ENCODE results near the gene ASCC2.

DNA sequence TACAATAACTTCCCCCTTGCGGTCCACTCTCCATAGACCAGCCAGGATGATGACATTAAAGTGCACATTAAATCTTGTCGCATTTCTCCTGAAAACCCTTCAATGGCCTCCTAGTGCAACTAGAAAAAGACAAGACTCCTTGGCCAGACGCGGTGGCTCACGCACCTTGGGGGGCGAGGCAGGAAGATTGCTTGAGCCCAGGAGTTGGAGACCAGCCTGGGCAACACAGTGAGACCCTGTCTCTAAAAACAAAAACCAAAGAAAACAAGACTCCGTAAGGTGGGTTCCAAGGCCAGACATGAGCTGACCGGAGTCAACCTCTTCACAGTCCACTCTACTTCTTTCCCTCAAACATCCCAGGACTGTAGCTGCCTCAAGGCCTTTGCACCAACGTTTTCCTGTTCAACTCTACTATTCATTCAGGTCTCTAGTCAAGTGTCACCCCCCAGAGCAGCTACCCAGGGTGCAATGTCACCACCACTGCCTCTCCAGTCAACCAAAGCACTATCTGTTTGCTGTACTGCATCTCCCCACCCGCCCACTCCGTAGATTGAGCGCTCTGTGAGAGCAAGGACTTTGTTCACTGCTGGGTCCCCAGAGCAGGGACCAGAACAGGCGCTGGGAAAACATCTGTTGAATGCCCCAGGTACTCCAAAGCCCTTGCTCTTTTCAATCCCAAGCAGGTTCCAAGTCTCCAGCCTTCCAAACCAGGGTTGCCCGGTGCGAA, 72.0 kb downstream of the ASCC2 start:
- TF ChIP-seq REST (IDR thresholded peaks at IDR 0.05) (no peak), JUND (IDR thresholded peaks at IDR 0.05) (no peak), EGR1 (IDR thresholded peaks at IDR 0.05; ENCODE audit: low read depth in 2 of 2) (no peak)
- TF ChIP-seq, protein P1, sequence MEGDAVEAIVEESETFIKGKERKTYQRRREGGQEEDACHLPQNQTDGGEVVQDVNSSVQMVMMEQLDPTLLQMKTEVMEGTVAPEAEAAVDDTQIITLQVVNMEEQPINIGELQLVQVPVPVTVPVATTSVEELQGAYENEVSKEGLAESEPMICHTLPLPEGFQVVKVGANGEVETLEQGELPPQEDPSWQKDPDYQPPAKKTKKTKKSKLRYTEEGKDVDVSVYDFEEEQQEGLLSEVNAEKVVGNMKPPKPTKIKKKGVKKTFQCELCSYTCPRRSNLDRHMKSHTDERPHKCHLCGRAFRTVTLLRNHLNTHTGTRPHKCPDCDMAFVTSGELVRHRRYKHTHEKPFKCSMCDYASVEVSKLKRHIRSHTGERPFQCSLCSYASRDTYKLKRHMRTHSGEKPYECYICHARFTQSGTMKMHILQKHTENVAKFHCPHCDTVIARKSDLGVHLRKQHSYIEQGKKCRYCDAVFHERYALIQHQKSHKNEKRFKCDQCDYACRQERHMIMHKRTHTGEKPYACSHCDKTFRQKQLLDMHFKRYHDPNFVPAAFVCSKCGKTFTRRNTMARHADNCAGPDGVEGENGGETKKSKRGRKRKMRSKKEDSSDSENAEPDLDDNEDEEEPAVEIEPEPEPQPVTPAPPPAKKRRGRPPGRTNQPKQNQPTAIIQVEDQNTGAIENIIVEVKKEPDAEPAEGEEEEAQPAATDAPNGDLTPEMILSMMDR (IDR thresholded peaks at IDR 0.05; ENCODE audit: low read depth, low read length, missing input control), result no peak
